HG03135 (cell line): ENCODE measurements around the gene PDE12.

Experiments used
- ATAC-seq: cut with Tn5 transposase; IDR thresholded peaks from one replicate; pipeline ENCODE4 v1.9.1; 2021; ENCODE audit warnings: mild to moderate bottlenecking, moderate library complexity; ENCODE audit not compliant: unreplicated experiment

The PDE12 gene

GRCh38 chr3:57555738-57556458, at the start of gene PDE12:
Gene PDE12 (plus strand): TSS chr3:57556274. CDS start chr3:57556380, 106 bp downstream.
- peak; percentile 80 for ATAC-seq

DNA sequence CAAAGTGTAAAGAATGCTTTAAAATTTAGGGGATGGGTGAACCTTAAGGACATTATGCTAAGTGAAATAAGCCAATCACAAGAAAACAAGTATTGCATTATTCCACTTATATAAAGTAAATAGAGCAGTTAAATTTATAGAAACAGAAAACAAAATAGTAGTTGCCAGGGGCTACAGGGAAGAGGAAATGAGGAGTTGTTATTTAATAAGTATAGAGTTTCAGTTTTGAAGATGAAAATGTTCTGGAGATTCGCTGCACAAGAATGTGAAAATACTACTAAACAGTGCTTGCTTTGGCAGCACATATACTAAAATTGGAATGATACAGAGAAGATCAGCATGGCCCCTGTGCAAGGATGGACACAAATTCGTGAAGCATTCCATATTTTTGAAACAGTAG, 43.9 kb upstream of the PDE12 start:
- ATAC-seq, result no peak

GRCh38 chr3:57518276-57518915, 37.7 kb upstream of the PDE12 start:
- no peak for ATAC-seq

- no peak for ATAC-seq
Observed at GRCh38 chr3:57530071-57530608, 25.9 kb upstream of the PDE12 start.

DNA sequence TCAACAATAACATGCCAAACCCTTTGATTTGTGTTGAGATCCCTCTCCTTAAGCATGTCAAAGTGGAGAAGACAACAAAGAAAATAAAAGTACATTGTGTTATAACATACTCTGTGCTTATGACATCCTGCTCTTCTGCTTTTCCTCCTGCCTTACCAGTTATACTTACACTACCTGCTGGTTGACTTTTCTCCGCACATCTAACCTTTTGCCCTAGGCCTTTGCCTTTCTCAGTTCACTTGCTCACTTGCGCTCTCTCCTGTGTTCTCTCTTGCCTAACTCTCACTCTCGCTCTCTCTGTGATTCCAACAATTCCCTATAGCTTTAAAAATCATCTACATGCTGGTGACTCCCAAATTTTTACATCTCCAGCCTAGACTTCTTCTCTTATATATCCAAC, 17.6 kb upstream of the PDE12 start:
- ATAC-seq, result no peak

- ATAC-seq, result no peak
Observed at GRCh38 chr3:57544181-57545125, 11.6 kb upstream of the PDE12 start, which contains the start of gene DNAH12. Gene DNAH12 (minus strand): TSS chr3:57544344. CDS start chr3:57542870, 1,474 bp downstream.

- no peak for ATAC-seq
Observed at GRCh38 chr3:57545636-57546268, 10.3 kb upstream of the PDE12 start.

DNA sequence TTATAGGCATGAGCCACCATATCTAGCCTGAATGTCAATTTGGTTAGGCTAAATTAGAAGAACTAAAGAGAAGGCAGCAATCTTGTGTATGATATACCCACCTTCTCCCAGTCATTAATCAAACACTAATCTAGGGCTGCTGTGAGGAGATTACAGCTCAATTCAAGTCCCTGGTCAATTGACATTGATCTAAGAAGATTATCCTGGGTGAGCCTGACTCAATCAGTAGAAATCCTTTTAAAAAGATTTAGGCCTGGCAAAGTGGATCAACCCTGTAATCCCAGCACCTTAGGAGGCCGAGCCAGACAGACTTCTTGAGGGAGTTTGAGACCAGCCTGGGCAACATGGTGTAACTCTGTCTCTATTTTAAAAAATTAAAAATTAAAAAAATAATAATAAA, 9.5 kb upstream of the PDE12 start:
- ATAC-seq, result no peak

DNA sequence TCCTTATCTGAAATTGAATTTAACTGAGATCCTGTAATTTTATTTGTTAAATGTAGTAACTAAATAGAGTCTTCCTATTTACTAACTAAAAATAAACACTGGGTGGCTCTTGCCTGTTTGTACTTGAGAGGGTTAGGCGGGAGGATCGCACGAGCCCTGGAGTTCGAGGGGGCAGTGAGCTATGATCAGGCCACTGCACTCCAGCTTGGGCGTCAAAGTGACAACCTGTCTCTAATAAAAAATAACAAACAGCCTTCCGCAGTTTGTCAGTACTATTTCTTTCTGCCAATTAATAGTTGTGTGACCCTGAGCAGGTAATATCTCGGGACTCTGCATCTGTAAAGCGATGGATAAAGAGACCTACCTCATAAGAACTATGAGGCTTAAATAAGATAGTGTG, 768 bp upstream of the PDE12 start:
- no peak for ATAC-seq

DNA sequence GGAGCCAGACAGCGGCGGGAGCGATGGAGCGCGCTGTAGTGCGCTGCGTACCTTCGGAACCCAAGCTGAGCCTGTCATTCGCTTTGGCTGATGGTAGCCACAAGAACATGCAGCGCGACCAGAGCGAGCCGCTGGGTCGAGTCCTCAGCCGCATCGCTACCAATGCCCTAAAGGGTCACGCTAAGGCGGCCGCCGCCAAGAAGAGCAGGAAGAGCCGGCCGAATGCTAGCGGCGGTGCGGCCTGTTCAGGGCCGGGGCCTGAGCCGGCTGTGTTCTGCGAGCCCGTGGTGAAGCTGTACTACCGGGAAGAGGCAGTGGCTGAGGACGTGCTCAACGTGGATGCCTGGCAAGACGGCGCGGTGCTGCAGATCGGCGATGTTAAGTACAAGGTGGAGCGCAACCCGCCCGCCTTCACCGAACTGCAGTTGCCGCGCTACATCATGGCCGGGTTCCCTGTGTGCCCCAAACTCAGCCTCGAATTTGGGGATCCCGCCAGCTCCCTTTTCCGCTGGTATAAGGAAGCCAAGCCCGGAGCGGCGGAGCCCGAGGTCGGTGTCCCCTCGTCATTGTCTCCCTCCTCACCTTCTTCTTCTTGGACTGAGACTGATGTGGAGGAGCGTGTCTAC, 498 bp downstream of the PDE12 start:
- peak; percentile 32 for ATAC-seq

- ATAC-seq, result peak; percentile 27
Observed at GRCh38 chr3:57557085-57557537, 1.0 kb downstream of the PDE12 start.

DNA sequence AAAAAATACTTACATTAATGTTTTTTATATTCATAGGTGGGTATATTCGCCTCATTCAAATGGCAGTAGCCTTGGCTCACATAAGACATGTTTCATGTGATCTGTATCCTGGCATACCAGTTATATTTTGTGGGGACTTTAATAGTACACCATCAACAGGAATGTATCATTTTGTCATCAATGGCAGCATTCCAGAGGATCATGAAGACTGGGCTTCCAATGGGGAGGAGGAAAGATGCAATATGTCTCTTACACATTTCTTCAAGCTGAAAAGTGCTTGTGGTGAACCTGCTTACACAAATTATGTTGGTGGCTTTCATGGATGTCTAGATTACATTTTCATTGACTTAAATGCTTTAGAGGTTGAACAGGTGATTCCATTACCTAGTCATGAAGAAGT, 3.5 kb downstream of the PDE12 start:
- ATAC-seq, result no peak

GRCh38 chr3:57569859-57570450, 13.9 kb downstream of the PDE12 start:
- no peak for ATAC-seq

DNA sequence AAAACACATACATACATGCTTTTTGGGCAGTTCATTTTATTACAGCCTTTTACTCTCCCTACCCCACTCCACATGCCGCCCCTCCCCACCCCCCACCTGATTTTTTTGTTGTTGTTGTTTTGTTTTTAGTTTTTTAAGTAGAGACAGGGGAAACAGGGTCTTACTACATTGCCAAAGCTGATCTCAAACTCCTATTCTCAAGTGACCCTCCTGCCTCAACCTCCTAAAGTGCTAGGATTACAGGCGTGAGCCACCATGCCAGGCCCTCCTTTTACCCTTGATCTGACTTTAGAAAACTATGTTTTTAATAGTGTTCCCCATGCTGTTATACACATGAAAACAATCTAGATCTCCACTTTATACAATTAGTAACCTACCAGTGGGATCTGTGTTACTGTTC, 14.8 kb downstream of the PDE12 start:
- no peak for ATAC-seq

DNA sequence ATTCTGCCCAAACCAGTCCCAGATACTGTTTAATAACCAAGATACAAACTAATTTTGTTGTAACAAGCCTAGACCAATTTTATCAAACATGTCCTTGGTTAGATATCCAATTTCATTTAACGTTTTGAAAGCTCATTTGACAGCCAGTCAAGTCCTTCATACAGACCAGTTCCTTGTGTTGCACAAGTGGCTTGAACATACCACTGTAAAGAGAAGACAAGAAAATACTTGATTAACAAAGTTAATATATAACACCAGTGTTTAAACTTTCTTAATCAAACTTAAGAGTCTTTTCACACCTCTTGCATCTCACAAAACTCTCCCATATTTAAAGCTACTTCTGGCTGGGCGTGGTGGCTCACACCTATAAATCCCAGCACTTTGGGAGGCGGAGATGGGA, 16.0 kb downstream of the PDE12 start:
- ATAC-seq, result no peak

GRCh38 chr3:57575966-57576626, 20.0 kb downstream of the PDE12 start:
- no peak for ATAC-seq

- ATAC-seq, result no peak
Observed at GRCh38 chr3:57577801-57578200, 21.7 kb downstream of the PDE12 start.

GRCh38 chr3:57582474-57583168, 26.5 kb downstream of the PDE12 start:
- ATAC-seq, result no peak

DNA sequence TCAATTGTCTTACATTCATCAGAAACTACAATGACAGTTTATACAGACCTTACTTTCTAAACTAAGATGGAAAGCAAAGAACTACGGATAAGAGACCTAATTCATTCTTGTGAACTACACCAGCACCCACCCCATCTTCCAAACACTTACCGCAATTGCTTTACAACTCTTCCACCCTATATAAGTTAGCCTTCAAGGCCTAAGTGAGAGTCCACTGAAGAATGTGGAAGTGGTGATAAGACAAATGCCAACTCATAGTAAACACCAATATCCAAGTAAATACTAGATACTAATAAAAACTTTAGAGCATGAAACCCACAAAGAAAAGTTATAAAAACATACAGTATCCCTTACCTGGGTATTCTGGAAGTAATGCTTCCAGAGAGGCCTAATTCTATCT, 27.5 kb downstream of the PDE12 start:
- ATAC-seq, result no peak
